K562 (cell line): ENCODE results near the gene GPR107. TPM values are rescaled to one million over a fixed set of nuclear protein-coding genes. Genes with fewer than 3 reads are reported as not detected.

Source experiments
- ATAC-seq: fragments of 200-7000 bp; cut with Tn5 transposase; 3 replicates; pipeline ENCODE4 v1.9.1; 2020; ENCODE audit warnings: moderate library complexity
- BruUV-seq: library from RNA; stranded (reverse); fragments of 400-500 nt; replicated peaks from 2 replicates; lab custom pipeline; 2021; lab: Mats Ljungman, UMichigan
- CTCF ChIA-PET: fragments of 300-600 bp; formaldehyde crosslinking; extraction: SDS; loops from one replicate; lab custom pipeline; 2021; ENCODE audit warnings: low intra/inter-chr PET ratio; lab: Yijun Ruan, JAX
- POLR2A ChIA-PET: fragments of 300-600, 350-650 bp; sonication (Branson Sonifier 250); formaldehyde crosslinking; extraction: SDS; loops from one replicate; lab custom pipeline; 2021; ENCODE audit warnings: antibody characterized with exemption, inconsistent platforms; lab: Yijun Ruan, JAX
- DNase-seq, 4 experiments: peaks; one replicate each; pipeline versions ENCODE4 v3.0.0 to v3.0.0-alpha.2; 2011 to 2018; ENCODE audit warnings: low spot score in 3 of 4, mixed read lengths in 3 of 4; ENCODE audit errors: extremely low read depth in 1 of 4
- FAIRE-seq: peaks from 2 replicates; lab custom pipeline; 2011; peaks lifted over from hg19 to GRCh38; lab: Jason Lieb, UNC
- H2AFZ ChIP-seq: 2 replicates; pipeline ENCODE4 v1.6.0; 2011; ENCODE audit warnings: low read depth, low read length, control low read depth, inconsistent platforms
- H3K27ac ChIP-seq: fragments of 200-600 bp; 3 replicates; pipeline ENCODE4 v1.8.0; 2011; ENCODE audit warnings: low read depth, mild to moderate bottlenecking, control low read depth, inconsistent platforms, low read length, moderate library complexity, mixed read lengths; ENCODE audit errors: extremely low read depth
- H3K27me3 ChIP-seq, 2 experiments: fragments of 300-600 bp in 1 of 2; 2 replicates in 1 of 2; 3 replicates in 1 of 2; pipeline versions ENCODE4 v1.6.0 to v1.8.0; 2011; ENCODE audit warnings: inconsistent platforms in 2 of 2, low read length in 2 of 2, mild to moderate bottlenecking in 1 of 2, mixed read lengths in 1 of 2, moderate library complexity in 1 of 2; ENCODE audit not compliant: control insufficient read depth in 2 of 2, insufficient read depth in 2 of 2
- H3K36me3 ChIP-seq: fragments of 300-600 bp; 3 replicates; pipeline ENCODE4 v1.8.0; 2011; ENCODE audit warnings: mild to moderate bottlenecking, low read length, inconsistent platforms; ENCODE audit not compliant: control insufficient read depth, insufficient read depth
- H3K4me1 ChIP-seq, 2 experiments: fragments of 200-600 bp in 1 of 2; replicated peaks in 1 of 2; 2 replicates in 1 of 2; 3 replicates in 1 of 2; pipeline versions ENCODE4 v1.5.1 to v1.8.0; 2011; ENCODE audit warnings: inconsistent platforms in 2 of 2, low read length in 2 of 2, mild to moderate bottlenecking in 1 of 2, mixed read lengths in 1 of 2, moderate library complexity in 1 of 2; ENCODE audit not compliant: control insufficient read depth in 2 of 2, insufficient read depth in 2 of 2
- H3K4me2 ChIP-seq: 2 replicates; pipeline ENCODE4 v1.6.1; 2011; ENCODE audit warnings: low read length, control low read depth, inconsistent platforms, mixed read lengths; ENCODE audit not compliant: insufficient read depth
- H3K4me3 ChIP-seq: fragments of 200-600 bp; sonication (generic), shearing (Covaris generic); 2 replicates; pipeline ENCODE4 v1.5.1; 2016; ENCODE audit warnings: control low read depth, inconsistent platforms
- H3K79me2 ChIP-seq: fragments of 200-600 bp; 3 replicates; pipeline ENCODE4 v1.8.0; 2011; ENCODE audit warnings: low read length, inconsistent platforms; ENCODE audit not compliant: control insufficient read depth, insufficient read depth
- H3K9ac ChIP-seq, 2 experiments: 2 replicates each; pipeline versions ENCODE4 v1.6.0 to v1.6.1; 2011; ENCODE audit warnings: low read depth in 2 of 2, low read length in 2 of 2, control low read depth in 1 of 2, inconsistent platforms in 1 of 2, mild to moderate bottlenecking in 1 of 2, mixed read lengths in 1 of 2; ENCODE audit not compliant: insufficient read depth in 1 of 2
- H3K9me1 ChIP-seq: one replicate; pipeline ENCODE4 v1.6.0; 2011; ENCODE audit warnings: inconsistent platforms, mild to moderate bottlenecking, low read length, moderate library complexity; ENCODE audit not compliant: control insufficient read depth, insufficient read depth
- H3K9me3 ChIP-seq: replicated peaks from 2 replicates; pipeline ENCODE4 v1.5.1; 2011; ENCODE audit warnings: low read depth, low read length, inconsistent platforms; ENCODE audit not compliant: control insufficient read depth, insufficient read depth
- H4K20me1 ChIP-seq: replicated peaks from 2 replicates; pipeline ENCODE4 v1.6.1; 2011; ENCODE audit warnings: low read length, inconsistent platforms, mixed read lengths; ENCODE audit not compliant: control insufficient read depth, insufficient read depth
- SAP30 ChIP-seq: fragments of 200-600 bp; sonication (generic); IDR thresholded peaks from 2 replicates; pipeline ENCODE4 v1.6.1; 2012; ENCODE audit warnings: borderline replicate concordance, low read depth, mild to moderate bottlenecking, moderate library complexity, low read length, control low read depth, inconsistent platforms; ENCODE audit not compliant: insufficient read depth, poor library complexity, severe bottlenecking
- WGBS: fragments of 100-300 bp; shearing (Covaris generic); methylation state at CpG from one replicate; pipeline ENCODE4 v1.1.6; 2016; ENCODE audit warnings: low coverage, mixed read lengths; ENCODE audit not compliant: insufficient coverage; ENCODE audit errors: missing lambda C conversion rate; 5-methylcytosine and 5-hydroxymethylcytosine counted together
- in situ Hi-C: fragments of 300-500 bp; cut with MboI; formaldehyde crosslinking; loops from 4 replicates; pipeline ENCODE4 v1.15.0; 2018; ENCODE audit warnings: inconsistent platforms, mixed read lengths
- intact Hi-C: fragments of 100-400 bp; cut with micrococcal nuclease; formaldehyde crosslinking; loops from 2 replicates; pipeline ENCODE4 v1.14.2; 2022
- polyA plus RNA-seq, 8 experiments: library from polyadenylated mRNA; depleted of rRNA in 4 of 8; stranded (reverse) in 5 of 8; unstranded in 3 of 8; fragments of >200 nt; fragmentation: Nextera tagmentation in 2 of 8; fragmentation: Illumina TruSeq in 1 of 8; extraction: Ambion mirVana in 2 of 8; extraction: Trizol in 1 of 8; gene quantifications; 2 replicates each; pipeline versions ENCODE4 v1.2.1 to v1.2.3, GENCODE V29; 2011 to 2014; ENCODE audit warnings: inconsistent platforms in 1 of 8, missing spikeins in 1 of 8
- total RNA-seq, 7 experiments: library from RNA; depleted of rRNA in 6 of 7; stranded (reverse); fragments of >200 nt in 6 of 7; fragmentation: Illumina TruSeq in 2 of 7; extraction: Trizol in 2 of 7; gene quantifications; 2 replicates each; pipeline versions ENCODE4 v1.2.1 to v1.2.3, GENCODE V29; 2011 to 2021; ENCODE audit warnings: low replicate concordance in 1 of 7
- TF ChIP-seq, protein P1 (sequence below): fragments of 450-650 bp; IDR thresholded peaks from 2 replicates; pipeline ENCODE4 v1.6.1; 2016

Gene GPR107
- total and polyA plus RNA-seq, 9 of the 15 experiments (the other 6 are each of a cell fraction or from before 2014, with no cell fraction given), result 3.2 to 34.6 (median 14.4) TPM

DNA sequence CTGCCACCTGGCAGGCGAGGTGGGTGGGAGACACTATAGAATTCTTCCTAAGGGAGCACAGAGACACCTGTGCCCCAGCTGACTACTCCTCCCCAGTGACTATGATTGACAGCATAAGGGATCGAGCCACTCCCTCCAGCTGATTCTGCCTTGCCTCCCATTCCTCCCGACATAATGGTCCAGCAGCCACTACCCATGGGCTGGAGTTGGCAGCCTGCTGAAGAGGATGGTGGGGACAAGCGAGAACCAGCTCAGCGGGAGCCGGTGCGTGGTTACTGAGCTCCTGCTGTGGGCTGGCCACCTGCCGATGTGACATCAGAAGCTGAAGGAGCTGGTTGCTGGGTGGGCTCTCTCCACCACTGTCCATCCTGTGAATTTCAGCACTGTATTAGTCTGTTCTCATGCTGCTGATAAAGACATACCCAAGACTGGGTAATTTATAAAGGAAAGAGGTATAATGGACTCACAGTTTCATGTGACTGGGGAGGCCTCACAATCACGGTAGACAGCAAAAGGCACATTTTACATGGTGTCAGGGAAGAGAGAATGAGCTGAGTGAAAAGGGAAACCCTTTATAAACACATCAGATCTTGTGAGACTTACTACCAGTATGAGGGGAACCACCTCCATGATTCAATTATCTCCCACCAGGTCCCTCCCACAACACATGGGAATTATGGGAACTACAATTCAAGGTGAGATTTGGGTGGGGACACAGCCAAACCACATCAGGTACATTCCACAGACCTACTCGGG, 106.4 kb downstream of the GPR107 start:
- Histone ChIP-seq H3K27ac (no peak overlapping the region), H4K20me1 (no peaks in the 10 kb centered on the region), H3K9me1 (no peaks in the 10 kb centered on the region), H2AFZ (no peak overlapping the region), H3K27me3 (peaks cover 0 to 10% of the 10 kb centered on the region in 2 experiments; a peak in 2 of 5 replicates), H3K4me2 (no peak overlapping the region), H3K9me3 (no peaks in the 10 kb centered on the region), H3K4me3 (no peak overlapping the region), H3K4me1 (no peaks in the 10 kb centered on the region; a peak in 1 of 5 replicates), H3K9ac (no peak overlapping the region), H3K79me2 (no peaks in the 10 kb centered on the region), H3K36me3 (no peaks in the 10 kb centered on the region)
- in situ Hi-C loops, result no loop called here
- no peak for DNase-seq
- ATAC-seq, result no peak; the same call in 2 of the 3 replicates
- no peak for TF ChIP-seq SAP30
- TF ChIP-seq, protein P1, sequence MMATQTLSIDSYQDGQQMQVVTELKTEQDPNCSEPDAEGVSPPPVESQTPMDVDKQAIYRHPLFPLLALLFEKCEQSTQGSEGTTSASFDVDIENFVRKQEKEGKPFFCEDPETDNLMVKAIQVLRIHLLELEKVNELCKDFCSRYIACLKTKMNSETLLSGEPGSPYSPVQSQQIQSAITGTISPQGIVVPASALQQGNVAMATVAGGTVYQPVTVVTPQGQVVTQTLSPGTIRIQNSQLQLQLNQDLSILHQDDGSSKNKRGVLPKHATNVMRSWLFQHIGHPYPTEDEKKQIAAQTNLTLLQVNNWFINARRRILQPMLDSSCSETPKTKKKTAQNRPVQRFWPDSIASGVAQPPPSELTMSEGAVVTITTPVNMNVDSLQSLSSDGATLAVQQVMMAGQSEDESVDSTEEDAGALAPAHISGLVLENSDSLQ, result peak; percentile 87
- 21% methylated on average over 10 of the region's 10 CpGs for WGBS
- no TSS peak for BruUV-seq
- ChIA-PET POLR2A (interaction anchor here (0.5 to 1.0 kb wide), 4 partner anchors 8 to 25 kb away, joined by 3 to 4 read pairs (median 4); no protein-coding TSS in a partner anchor), CTCF (no interaction called here)
- intact Hi-C loops, result no loop called here
- no peak for FAIRE-seq
